Fibroblast of lung (primary cell): ENCODE measurements around the gene DAND5. TPM values are rescaled to one million over a fixed set of nuclear protein-coding genes. Genes with fewer than 3 reads are reported as not detected.

Experiments used
- DNase-seq, 2 donors: peaks; one replicate each; pipeline versions ENCODE4 v3.0.0 to v3.0.0-alpha.2; 2010; ENCODE audit warnings: low read depth in 2 of 2
- H2AFZ ChIP-seq: 2 replicates; pipeline ENCODE4 v1.5.1; 2012; ENCODE audit warnings: low read length, control low read depth, inconsistent platforms
- H3K27ac ChIP-seq: 2 replicates; pipeline ENCODE4 v1.5.1; 2011; ENCODE audit warnings: low read length, control low read depth; ENCODE audit not compliant: insufficient read depth
- H3K27me3 ChIP-seq: 2 replicates; pipeline ENCODE4 v1.5.1; 2011; ENCODE audit warnings: mild to moderate bottlenecking, low read length; ENCODE audit not compliant: control insufficient read depth, insufficient read depth
- H3K36me3 ChIP-seq: 2 replicates; pipeline ENCODE4 v1.5.1; 2011; ENCODE audit warnings: low read length; ENCODE audit not compliant: control insufficient read depth, insufficient read depth
- H3K4me1 ChIP-seq: 2 replicates; pipeline ENCODE4 v1.5.1; 2011; ENCODE audit warnings: low read length; ENCODE audit not compliant: control insufficient read depth, insufficient read depth; ENCODE audit errors: extremely low read depth
- H3K4me2 ChIP-seq: 2 replicates; pipeline ENCODE4 v1.5.1; 2011; ENCODE audit warnings: low read length, control low read depth; ENCODE audit not compliant: insufficient read depth; ENCODE audit errors: extremely low read depth
- H3K4me3 ChIP-seq, 4 experiments: fragments of 200-600 bp in 1 of 4; sonication (generic) in 1 of 4; replicated peaks in 1 of 4; 2 replicates each; pipeline ENCODE4 v1.5.1; 2011 to 2016; ENCODE audit warnings: low read length in 4 of 4, low read depth in 3 of 4, mild to moderate bottlenecking in 3 of 4, control low read depth in 2 of 4, inconsistent platforms in 1 of 4, mixed read lengths in 1 of 4; ENCODE audit not compliant: insufficient read depth in 1 of 4; ENCODE audit errors: control extremely low read depth in 1 of 4
- H3K79me2 ChIP-seq: 2 replicates; pipeline ENCODE4 v1.5.1; 2012; ENCODE audit warnings: mild to moderate bottlenecking, low read length, inconsistent platforms; ENCODE audit not compliant: control insufficient read depth, insufficient read depth
- H3K9ac ChIP-seq: 2 replicates; pipeline ENCODE4 v1.5.1; 2011; ENCODE audit warnings: mild to moderate bottlenecking, low read length, control low read depth; ENCODE audit not compliant: insufficient read depth
- H3K9me3 ChIP-seq: 2 replicates; pipeline ENCODE4 v1.5.1; 2012; ENCODE audit warnings: low read depth, low read length; ENCODE audit not compliant: control insufficient read depth, insufficient read depth
- H4K20me1 ChIP-seq: 2 replicates; pipeline ENCODE4 v1.5.1; 2011; ENCODE audit warnings: low read length; ENCODE audit not compliant: control insufficient read depth, insufficient read depth; ENCODE audit errors: extremely low read depth
- EZH2 ChIP-seq: IDR thresholded peaks from 2 replicates; pipeline ENCODE4 v1.5.1; 2012; ENCODE audit warnings: low read length, control low read depth, mild to moderate bottlenecking; ENCODE audit errors: missing control alignments
- polyA plus RNA-seq, 2 donors: library from polyadenylated mRNA; depleted of rRNA in 1 of 2; stranded (reverse) in 1 of 2; unstranded in 1 of 2; fragments of >200 nt; gene quantifications; 2 replicates each; pipeline ENCODE4 v1.2.1, GENCODE V29; 2011 to 2012; ENCODE audit warnings: missing spikeins in 1 of 2
- total RNA-seq: library from RNA; depleted of rRNA; stranded (reverse); fragments of >200 nt; gene quantifications from 2 replicates; pipeline ENCODE4 v1.2.1, GENCODE V29; 2014
- TF ChIP-seq, protein P1 (sequence below), 2 donors: IDR thresholded peaks in 1 of 2; conservative IDR thresholded peaks in 1 of 2; 1 replicate in 1 of 2; 2 replicates in 1 of 2; pipeline ENCODE4 v1.5.1; 2011 to 2012; ENCODE audit warnings: low read length in 2 of 2, control low read depth in 1 of 2, inconsistent platforms in 1 of 2, low read depth in 1 of 2, mild to moderate bottlenecking in 1 of 2

The DAND5 gene
- total and polyA plus RNA-seq, 2 donors (not counting 1 experiment from before 2014, with no cell fraction given) = 0.03 TPM; not detected in 1

- DNase-seq = no peak
- H3K4me1 ChIP-seq = no peaks in the 10 kb centered on the region
- no peak overlapping the region for H3K4me3 ChIP-seq
- no peak overlapping the region for H3K9ac ChIP-seq
- no peak overlapping the region for H3K4me2 ChIP-seq
- H3K36me3 ChIP-seq = no peaks in the 10 kb centered on the region
- no peak for TF ChIP-seq EZH2
- TF ChIP-seq, protein P1, sequence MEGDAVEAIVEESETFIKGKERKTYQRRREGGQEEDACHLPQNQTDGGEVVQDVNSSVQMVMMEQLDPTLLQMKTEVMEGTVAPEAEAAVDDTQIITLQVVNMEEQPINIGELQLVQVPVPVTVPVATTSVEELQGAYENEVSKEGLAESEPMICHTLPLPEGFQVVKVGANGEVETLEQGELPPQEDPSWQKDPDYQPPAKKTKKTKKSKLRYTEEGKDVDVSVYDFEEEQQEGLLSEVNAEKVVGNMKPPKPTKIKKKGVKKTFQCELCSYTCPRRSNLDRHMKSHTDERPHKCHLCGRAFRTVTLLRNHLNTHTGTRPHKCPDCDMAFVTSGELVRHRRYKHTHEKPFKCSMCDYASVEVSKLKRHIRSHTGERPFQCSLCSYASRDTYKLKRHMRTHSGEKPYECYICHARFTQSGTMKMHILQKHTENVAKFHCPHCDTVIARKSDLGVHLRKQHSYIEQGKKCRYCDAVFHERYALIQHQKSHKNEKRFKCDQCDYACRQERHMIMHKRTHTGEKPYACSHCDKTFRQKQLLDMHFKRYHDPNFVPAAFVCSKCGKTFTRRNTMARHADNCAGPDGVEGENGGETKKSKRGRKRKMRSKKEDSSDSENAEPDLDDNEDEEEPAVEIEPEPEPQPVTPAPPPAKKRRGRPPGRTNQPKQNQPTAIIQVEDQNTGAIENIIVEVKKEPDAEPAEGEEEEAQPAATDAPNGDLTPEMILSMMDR (conservative IDR thresholded peaks at IDR 0.05 in 1 of 2, IDR thresholded peaks at IDR 0.05 in 1 of 2; ENCODE audit: low read depth in 1 of 2, low read length in 2 of 2) = no peak
- no peaks in the 10 kb centered on the region for H4K20me1 ChIP-seq
- H3K27me3 ChIP-seq = no peaks in the 10 kb centered on the region
- H2AFZ ChIP-seq = no peak overlapping the region
- no peaks in the 10 kb centered on the region for H3K9me3 ChIP-seq
- peaks cover 26% of the 10 kb centered on the region for H3K79me2 ChIP-seq
- H3K27ac ChIP-seq = no peak overlapping the region
These were observed 9.9 kb upstream of the DAND5 start for GRCh38 chr19:12959481-12959880.

DNA sequence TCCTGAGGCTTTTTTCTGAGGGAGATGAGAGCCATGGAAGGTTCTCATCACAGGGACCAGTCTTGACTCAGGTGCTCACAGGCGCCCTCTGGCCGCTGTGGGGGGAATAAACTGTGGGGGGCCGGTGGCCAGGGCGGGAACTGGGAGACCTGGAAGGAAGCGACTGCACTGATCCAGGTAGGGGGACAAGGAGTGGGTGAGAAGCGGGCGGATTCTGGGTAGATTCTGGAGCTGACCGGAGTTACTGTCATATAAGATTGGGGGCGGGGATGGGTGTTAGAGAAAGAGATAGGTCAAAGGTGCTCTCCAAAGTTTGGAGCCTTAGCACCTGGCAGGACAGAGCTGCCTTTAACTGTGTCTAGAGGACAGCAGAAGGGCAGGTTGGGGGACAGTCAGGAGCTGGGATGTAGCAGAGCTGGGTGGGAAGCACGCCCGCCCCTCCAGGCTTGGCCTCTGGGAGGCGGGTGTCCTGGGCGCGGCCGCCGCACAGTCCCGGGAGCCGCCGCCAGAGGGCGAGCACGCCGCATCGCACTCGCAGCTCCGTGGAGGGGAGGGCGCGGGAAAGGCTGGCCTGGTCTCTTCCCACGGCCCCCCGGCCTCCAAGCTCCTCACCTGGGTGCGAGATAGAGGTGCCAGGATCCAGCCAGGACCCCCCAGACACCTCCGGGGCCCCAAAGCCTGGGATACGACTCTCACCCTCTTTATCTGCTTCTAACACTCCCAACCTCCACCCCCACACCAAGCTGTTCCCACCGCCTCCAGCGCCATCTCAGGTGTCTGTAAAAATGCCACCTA, 4.2 kb upstream of the DAND5 start:
- Histone ChIP-seq H3K27ac (no peak overlapping the region), H3K4me2 (peak overlapping the region; percentile 99), H3K4me3 (peak overlapping the region; percentile 47 to 68 (median 61)), H4K20me1 (no peaks in the 10 kb centered on the region), H3K9ac (peak overlapping the region; percentile 36), H2AFZ (peak overlapping the region; percentile 97), H3K9me3 (no peaks in the 10 kb centered on the region), H3K36me3 (no peaks in the 10 kb centered on the region), H3K4me1 (peaks cover 3% of the 10 kb centered on the region), H3K27me3 (no peaks in the 10 kb centered on the region), H3K79me2 (no peaks in the 10 kb centered on the region)
- TF ChIP-seq, protein P1 (conservative IDR thresholded peaks at IDR 0.05 in 1 of 2, IDR thresholded peaks at IDR 0.05 in 1 of 2; ENCODE audit: low read depth in 1 of 2, low read length in 2 of 2) = peak; percentile 73 to 88
- TF ChIP-seq EZH2 = no peak
- peak; percentile 51 to 62 for DNase-seq

- H3K4me3 ChIP-seq = no peak overlapping the region
- peaks cover 3% of the 10 kb centered on the region for H3K4me1 ChIP-seq
- no peak overlapping the region for H3K27ac ChIP-seq
- no peak overlapping the region for H3K9ac ChIP-seq
- H3K27me3 ChIP-seq = no peaks in the 10 kb centered on the region
- no peaks in the 10 kb centered on the region for H3K36me3 ChIP-seq
- no peaks in the 10 kb centered on the region for H3K9me3 ChIP-seq
- no peak for DNase-seq
- no peak overlapping the region for H3K4me2 ChIP-seq
- no peak overlapping the region for H2AFZ ChIP-seq
- H4K20me1 ChIP-seq = no peaks in the 10 kb centered on the region
- H3K79me2 ChIP-seq = no peaks in the 10 kb centered on the region
- no peak for TF ChIP-seq EZH2
- TF ChIP-seq, protein P1 (conservative IDR thresholded peaks at IDR 0.05 in 1 of 2, IDR thresholded peaks at IDR 0.05 in 1 of 2; ENCODE audit: low read depth in 1 of 2, low read length in 2 of 2) = no peak
These were observed 3.6 kb upstream of the DAND5 start for GRCh38 chr19:12965812-12966135.
